Heart left ventricle (tissue), 16 donors: ENCODE data around the gene LNPK. TPM values are rescaled to one million over a fixed set of nuclear protein-coding genes. Genes with fewer than 3 reads are reported as not detected.
A peak's percentile ranks its signal among the peaks of the same experiment; 100 is the strongest.

Experiments
- ATAC-seq, 4 donors: fragments of 200-7000 bp; cut with Tn5 transposase; one replicate each; pipeline ENCODE4 v1.9.1; 2020 to 2022; ENCODE audit warnings: moderate library complexity in 4 of 4, mild to moderate bottlenecking in 3 of 4, moderate number of reproducible peaks in 1 of 4
- DNase-seq, 5 donors: peaks; one replicate each; pipeline ENCODE4 v3.0.0-alpha.2; 2020
- H3K27ac ChIP-seq, 12 donors: fragments of 200-600 bp; sonication (generic) in 4 of 12; one replicate each; pipeline versions ENCODE4 v1.5.0 to v1.8.0; 2016 to 2022; ENCODE audit warnings: mild to moderate bottlenecking in 2 of 12
- H3K27me3 ChIP-seq, 9 donors: fragments of 200-600 bp; sonication (generic) in 2 of 9; one replicate each; pipeline versions ENCODE4 v1.5.1 to v1.8.0; 2016 to 2022; ENCODE audit warnings: mild to moderate bottlenecking in 3 of 9
- H3K36me3 ChIP-seq, 9 donors: fragments of 200-600 bp; sonication (generic) in 2 of 9; one replicate each; pipeline versions ENCODE4 v1.5.0 to v1.8.0; 2018 to 2022; ENCODE audit warnings: mild to moderate bottlenecking in 2 of 9
- H3K4me1 ChIP-seq, 12 donors: fragments of 200-600 bp; sonication (generic) in 4 of 12; one replicate each; pipeline versions ENCODE4 v1.5.0 to v1.8.0; 2016 to 2022; ENCODE audit warnings: mild to moderate bottlenecking in 3 of 12
- H3K4me3 ChIP-seq, 12 donors: fragments of 200-600 bp; sonication (generic) in 4 of 12; one replicate each; pipeline versions ENCODE4 v1.5.0 to v1.8.0; 2017 to 2022; ENCODE audit warnings: mild to moderate bottlenecking in 9 of 12, moderate library complexity in 4 of 12
- H3K9me3 ChIP-seq, 12 donors: fragments of 200-600 bp; sonication (generic) in 4 of 12; one replicate each; pipeline versions ENCODE4 v1.5.0 to v1.8.0; 2016 to 2022; ENCODE audit warnings: mild to moderate bottlenecking in 1 of 12
- CTCF ChIP-seq, 12 donors: fragments of 200-600 bp; sonication (generic) in 4 of 12; IDR thresholded peaks; one replicate each; pipeline versions ENCODE4 v1.5.0 to v1.8.0; 2018 to 2022; ENCODE audit warnings: antibody characterized with exemption in 12 of 12, mild to moderate bottlenecking in 5 of 12
- POLR2A ChIP-seq, 2 donors: fragments of 450-650 bp; IDR thresholded peaks; one replicate each; pipeline ENCODE4 v1.6.1; 2017; ENCODE audit warnings: antibody characterized with exemption in 2 of 2, mild to moderate bottlenecking in 2 of 2, moderate library complexity in 2 of 2
- WGBS, 4 donors: extraction: QIAGEN DNeasy Blood & Tissue Kit in 2 of 4; methylation state at CpG; one replicate each; pipeline versions ENCODE4 v1.1.5 to v1.1.7; 2013 to 2018; 5-methylcytosine and 5-hydroxymethylcytosine counted together
- intact Hi-C, 10 donors: fragments of 100-400 bp; cut with DNase I; formaldehyde crosslinking; loops; one replicate each; pipeline versions ENCODE4 v1.11.1 to v1.14.2; 2022
- long read RNA-seq, 3 donors: library from polyadenylated mRNA; unstranded; transcript quantifications; one replicate each; pipeline ENCODE4 v2.0.0, GENCODE V29; 2020 to 2021
- polyA plus RNA-seq, 2 donors: library from polyadenylated mRNA; stranded (reverse); fragments of 200-250 nt; gene quantifications; one replicate each; pipeline ENCODE4 v1.2.3, GENCODE V29; 2013
- total RNA-seq, 9 donors: library from RNA; depleted of rRNA in 2 of 9; stranded (reverse); fragments of >200 nt in 2 of 9; fragmentation: NEBNext Ultra II Directional in 3 of 9; extraction: Animal tissue kit (Norgen Biotek cat#: 25700) in 3 of 9; gene quantifications; one replicate each; pipeline versions ENCODE4 v1.1.0 to v1.2.4, GENCODE V29; 2016 to 2023
- donor health status: ischemic (EF 13 %, LVEDD 7.1; RV severe dilation, severe dysfunction).
- donor health status: healthy with polysubstance abuse.
- donor health status: DM: no; HTN: yes; CAD: no.
- donor health status: DM: no; HTN: no; CAD: no.
- donor health status: ischemic (EF 25% LVEDD 6.9; RV normal size, moderate dysfunction).
- donor health status: ischemic (EF 25% LVEDD 5.7; RV mildly dilated, moderate dysfunction).
- donor health status: healthy.
- donor health status: DM: yes; HTN: yes; CAD: no.
- donor health status: ischemic (EF 35%, LVEDD 5.7; RV mildly dilated, moderate dysfunction).
- donor health status: nonischemic (EF 11% LVEDD 7.7; RV severe dilation, severe dysfunction).
- donor health status: DM: yes; HTN: yes; CAD: no.
- donor health status: PGD.
- donor health status: ischemic (EF 29% LVEDD 5.4; RV normal size, mild dysfunction).
- donor health status: nonischemic (EF 23%, LVEDD 6.1; RV moderate dilation, normal function).

LNPK gene
- total RNA-seq (10 to 100 TPM; 16.3 to 45.6 (median 33.5) TPM), polyA plus RNA-seq (1 to 10 TPM; 5.0 to 9.7 TPM)
- long read RNA-seq, donor 1, full-length matches to known transcripts, result 25 of 31 reads
- long read RNA-seq, donor 1, partial matches to known transcripts, result 1 of 31 reads
- long read RNA-seq, donor 1, other reads (novel, unspliced or antisense), result 5 of 31 reads
- long read RNA-seq, donor 2, full-length matches to known transcripts, result 97 of 128 reads
- long read RNA-seq, donor 2, partial matches to known transcripts, result 14 of 128 reads
- long read RNA-seq, donor 2, other reads (novel, unspliced or antisense), result 17 of 128 reads
- long read RNA-seq, donor 3, full-length matches to known transcripts, result 22 of 32 reads
- long read RNA-seq, donor 3, partial matches to known transcripts, result 3 of 32 reads
- long read RNA-seq, donor 3, other reads (novel, unspliced or antisense), result 7 of 32 reads

GRCh38 chr2:176001916-176002687 lies at the start of gene LNPK:
Gene LNPK (minus strand): TSS chr2:176002267. CDS start chr2:175995584, 6,683 bp downstream.
- no peaks in the 10 kb centered on the region for H3K36me3 ChIP-seq
- DNase-seq, result peak; percentile 94 to 97 (median 94)
- intact Hi-C loops, result loop anchor here in 3 of 10 donors (5.0 to 10.0 kb wide), 3 partner anchors 73 to 307 kb away; partner anchors contain the start of gene EVX2 (in 1 of the 3)
- peaks cover 0 to 38% (median 17%) of the 10 kb centered on the region in 12 donors for H3K4me1 ChIP-seq
- H3K4me3 ChIP-seq, result peak within 1 kb of the TSS; percentile 54 to 90 (median 80)
- H3K27me3 ChIP-seq, result no peaks in the 10 kb centered on the region
- TF ChIP-seq CTCF (IDR thresholded peaks at IDR 0.05), result no peak
- peak; percentile 5 to 91 for TF ChIP-seq POLR2A (IDR thresholded peaks at IDR 0.05)
- 0 to 1% (median 0%) methylated on average over 17 to 57 of the region's 57 CpGs for WGBS, 4 donors
- peak; percentile 92 to 98 (median 98) for ATAC-seq
- no peaks in the 10 kb centered on the region for H3K9me3 ChIP-seq
- peak within 1 kb of the TSS; percentile 57 to 93 (median 88) for H3K27ac ChIP-seq

GRCh38 chr2:176039375-176039774 lies 37.3 kb upstream of the LNPK start:
- TF ChIP-seq CTCF (IDR thresholded peaks at IDR 0.05), result no peak
- no peak for TF ChIP-seq POLR2A (IDR thresholded peaks at IDR 0.05)
- Histone ChIP-seq H3K4me1 (peaks cover 0 to 15% (median 0%) of the 10 kb centered on the region in 12 donors), H3K4me3 (no peak overlapping the region), H3K36me3 (no peaks in the 10 kb centered on the region), H3K9me3 (peaks cover 0 to 4% (median 0%) of the 10 kb centered on the region in 12 donors), H3K27ac (no peak overlapping the region), H3K27me3 (peaks cover 0 to 9% (median 0%) of the 10 kb centered on the region in 9 donors)
- WGBS, 4 donors, result 56 to 70% (median 62%) methylated on average over 3 of the region's 3 CpGs
- no peak for ATAC-seq
- intact Hi-C loops, result no loop called here
- DNase-seq, result no peak

- Histone ChIP-seq H3K9me3 (no peaks in the 10 kb centered on the region), H3K27ac (no peak overlapping the region), H3K27me3 (peaks cover 0 to 8% (median 0%) of the 10 kb centered on the region in 9 donors), H3K4me1 (peaks cover 0 to 19% (median 0%) of the 10 kb centered on the region in 12 donors), H3K36me3 (no peaks in the 10 kb centered on the region), H3K4me3 (no peak overlapping the region)
- 73 to 89% (median 84%) methylated on average over 2 of the region's 2 CpGs for WGBS, 4 donors
- no peak for TF ChIP-seq POLR2A (IDR thresholded peaks at IDR 0.05)
- no peak for TF ChIP-seq CTCF (IDR thresholded peaks at IDR 0.05)
- ATAC-seq (no peak), DNase-seq (no peak)
- intact Hi-C loops, result no loop called here
Observed at GRCh38 chr2:176038694-176039093, 36.6 kb upstream of the LNPK start.
